HG02798 (cell line): ENCODE data around the gene ACTRT2.

Source experiments
- ATAC-seq: cut with Tn5 transposase; IDR thresholded peaks from one replicate; pipeline ENCODE4 v1.9.1; 2021; ENCODE audit warnings: mild to moderate bottlenecking; ENCODE audit not compliant: unreplicated experiment, poor library complexity

Gene ACTRT2

GRCh38 chr1:3049905-3050304 lies 28.6 kb downstream of the ACTRT2 start:
- ATAC-seq = no peak

GRCh38 chr1:3050603-3051002 lies 29.3 kb downstream of the ACTRT2 start:
- no peak for ATAC-seq

- ATAC-seq = no peak
These were observed 30.3 kb downstream of the ACTRT2 start for GRCh38 chr1:3051270-3052268.

GRCh38 chr1:3052501-3052900 lies 31.2 kb downstream of the ACTRT2 start:
- ATAC-seq = no peak

- no peak for ATAC-seq
These were observed 32.2 kb downstream of the ACTRT2 start for GRCh38 chr1:3053366-3053980.

- no peak for ATAC-seq
These were observed 32.7 kb downstream of the ACTRT2 start for GRCh38 chr1:3053986-3054385.

GRCh38 chr1:3054474-3054873 lies 33.2 kb downstream of the ACTRT2 start:
- no peak for ATAC-seq

GRCh38 chr1:3055051-3055450 lies 33.8 kb downstream of the ACTRT2 start:
- no peak for ATAC-seq

- ATAC-seq = no peak
These were observed 35.4 kb downstream of the ACTRT2 start for GRCh38 chr1:3056641-3057040.

- ATAC-seq = no peak
These were observed 37.2 kb downstream of the ACTRT2 start for GRCh38 chr1:3058263-3059030.

GRCh38 chr1:3060127-3060526 lies 38.9 kb downstream of the ACTRT2 start:
- ATAC-seq = no peak

GRCh38 chr1:3060601-3061551 lies 39.6 kb downstream of the ACTRT2 start:
- ATAC-seq = no peak

GRCh38 chr1:3061566-3061965 lies 40.3 kb downstream of the ACTRT2 start:
- ATAC-seq = no peak

GRCh38 chr1:3061981-3062615 lies 40.8 kb downstream of the ACTRT2 start:
- no peak for ATAC-seq

- ATAC-seq = no peak
These were observed 41.5 kb downstream of the ACTRT2 start for GRCh38 chr1:3062616-3063378.

GRCh38 chr1:3063379-3064295 lies 42.4 kb downstream of the ACTRT2 start:
- ATAC-seq = no peak

GRCh38 chr1:3064296-3064850 lies 43.1 kb downstream of the ACTRT2 start:
- no peak for ATAC-seq
